HG02588 (cell line): Measurements from ENCODE around the gene ELAVL1.

Experiments
- ATAC-seq: cut with Tn5 transposase; IDR thresholded peaks from one replicate; pipeline ENCODE4 v1.9.1; 2021; ENCODE audit warnings: mild to moderate bottlenecking, moderate library complexity; ENCODE audit not compliant: unreplicated experiment

Gene ELAVL1

DNA sequence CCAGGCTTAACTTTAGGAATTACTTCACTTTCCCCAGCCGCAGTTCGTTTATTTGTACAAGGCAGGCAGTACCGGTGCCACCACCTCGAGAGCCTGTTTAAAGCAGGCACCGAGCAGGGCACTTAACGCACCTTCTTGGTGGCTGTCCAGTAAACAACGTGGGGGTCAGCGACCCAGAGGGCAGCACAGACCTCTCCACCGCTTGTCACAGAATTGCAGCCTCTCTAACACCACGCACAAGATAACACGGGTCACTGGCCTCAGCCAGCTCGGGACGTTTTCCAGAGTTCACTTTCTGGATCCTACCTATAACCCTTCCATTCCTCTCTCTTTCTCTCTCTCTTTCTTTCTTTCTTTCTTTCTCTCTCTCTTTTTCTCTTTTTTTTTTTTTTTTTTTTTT is 16.8 kb upstream of the ELAVL1 start:
- no peak for ATAC-seq

DNA sequence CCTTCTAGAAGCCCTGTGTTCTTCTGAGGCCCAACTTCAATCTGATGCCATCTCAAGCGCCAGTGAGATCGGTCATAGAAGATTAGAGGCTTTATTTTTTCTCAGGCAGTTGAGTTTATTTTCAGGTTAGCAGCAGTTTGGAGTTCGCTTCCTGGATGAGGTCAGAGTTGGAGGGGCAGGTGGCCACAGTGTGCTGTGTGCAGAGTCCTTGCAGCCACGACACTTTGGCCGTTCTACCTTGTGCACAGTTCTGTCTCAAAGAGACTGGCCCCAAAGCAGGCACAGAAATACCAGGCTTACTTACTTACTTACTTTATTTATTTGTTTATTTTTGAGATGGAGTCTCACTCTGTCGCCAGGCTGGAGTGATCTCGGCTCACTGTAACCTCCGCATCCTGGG is 15.9 kb upstream of the ELAVL1 start:
- no peak for ATAC-seq

DNA sequence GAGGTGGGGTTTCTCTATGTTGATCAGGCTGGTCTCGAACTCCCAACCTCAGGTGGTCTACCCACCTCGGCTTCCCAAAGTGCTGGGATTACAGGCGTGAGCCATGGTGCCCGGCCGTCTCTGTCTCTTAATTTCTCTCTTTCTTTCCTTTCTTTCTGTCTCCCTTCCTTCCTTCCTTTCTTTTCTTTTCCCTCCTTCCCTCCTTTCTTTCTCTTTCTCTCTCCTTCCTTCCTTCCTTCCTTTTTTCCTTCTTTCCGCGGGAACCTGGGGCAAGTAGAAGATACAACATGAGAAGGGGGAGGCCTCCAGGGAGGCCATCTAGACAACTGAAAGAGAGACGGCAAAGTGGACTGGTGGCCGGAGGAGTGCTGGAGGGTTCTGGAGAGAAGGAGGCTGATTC is 15.2 kb upstream of the ELAVL1 start:
- ATAC-seq: no peak

DNA sequence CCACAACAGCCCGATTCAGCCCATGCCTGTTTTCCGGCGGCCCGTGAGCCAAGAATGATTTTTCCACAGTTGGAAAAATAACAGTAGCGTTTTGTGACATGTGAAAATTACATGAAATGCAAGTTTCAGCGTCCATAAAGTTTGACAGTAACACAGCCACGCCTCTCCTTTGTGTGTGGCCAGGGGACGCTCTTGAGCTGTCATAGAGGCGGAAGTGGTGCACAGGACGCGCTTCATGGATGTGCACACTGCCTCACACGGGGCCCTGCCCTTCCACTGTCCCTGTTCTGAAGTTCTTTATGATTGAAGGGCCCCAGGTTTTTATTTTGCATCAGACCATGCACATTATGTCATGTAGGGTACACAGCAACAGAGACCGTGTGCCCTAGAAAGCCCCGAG is 12.4 kb upstream of the ELAVL1 start:
- no peak for ATAC-seq

DNA sequence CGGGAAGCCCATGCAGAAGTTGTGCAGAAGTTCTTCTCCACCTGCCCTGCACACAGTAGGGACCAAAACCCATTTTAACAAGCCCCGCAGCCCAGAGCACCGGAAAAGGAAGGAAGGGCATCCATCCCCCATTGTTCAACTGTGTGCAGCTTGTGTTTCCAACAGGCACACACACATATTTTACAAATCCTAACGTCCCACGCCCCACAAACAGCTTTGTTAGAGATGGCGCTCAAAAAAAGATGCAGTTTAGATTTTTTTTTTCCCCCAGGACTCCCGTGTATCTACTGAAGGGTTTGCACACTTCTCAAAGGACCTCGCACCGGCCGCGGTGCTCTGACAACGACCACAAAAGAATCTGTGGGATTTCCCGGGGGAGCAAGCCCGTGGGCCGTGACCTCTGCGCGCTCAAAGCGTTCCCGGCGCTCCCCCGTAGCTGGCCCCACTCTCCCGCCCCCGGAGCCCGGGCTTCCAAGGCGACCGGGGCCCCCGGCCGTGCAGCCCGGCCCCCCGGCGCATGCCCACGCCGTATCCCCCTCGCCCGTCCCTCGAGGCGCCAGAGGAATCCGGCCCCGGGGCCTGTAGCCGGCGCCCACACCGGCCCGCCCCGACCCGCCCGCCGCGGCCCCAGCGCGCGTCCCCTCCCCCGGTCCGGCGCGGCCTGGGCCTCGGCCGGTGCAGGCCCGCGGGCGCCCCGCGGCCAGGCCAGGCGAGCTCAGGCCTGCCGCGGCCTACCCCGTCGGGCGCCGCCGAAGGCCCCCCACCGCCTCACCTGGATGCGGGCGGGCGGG is 523 bp downstream of the ELAVL1 start:
- peak; percentile 21 for ATAC-seq

DNA sequence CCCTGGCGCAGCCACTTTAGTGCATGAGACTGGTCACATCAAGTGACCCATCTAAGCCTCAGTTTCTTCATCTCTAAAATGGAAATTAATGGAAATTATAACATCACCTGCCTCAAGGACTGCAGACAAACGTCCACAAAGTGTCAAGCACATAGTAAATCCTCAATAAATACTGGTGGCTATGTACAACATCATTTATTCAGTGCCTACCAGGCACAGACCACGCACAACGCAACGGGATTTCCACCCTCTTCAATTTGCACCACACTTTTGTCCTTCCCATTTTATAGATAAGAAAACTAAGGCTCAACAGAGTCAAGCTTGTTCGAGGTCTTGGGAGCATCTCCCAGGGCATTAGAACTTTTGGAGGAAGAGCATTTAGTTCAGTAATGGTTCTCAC is 1.4 kb downstream of the ELAVL1 start:
- no peak for ATAC-seq

DNA sequence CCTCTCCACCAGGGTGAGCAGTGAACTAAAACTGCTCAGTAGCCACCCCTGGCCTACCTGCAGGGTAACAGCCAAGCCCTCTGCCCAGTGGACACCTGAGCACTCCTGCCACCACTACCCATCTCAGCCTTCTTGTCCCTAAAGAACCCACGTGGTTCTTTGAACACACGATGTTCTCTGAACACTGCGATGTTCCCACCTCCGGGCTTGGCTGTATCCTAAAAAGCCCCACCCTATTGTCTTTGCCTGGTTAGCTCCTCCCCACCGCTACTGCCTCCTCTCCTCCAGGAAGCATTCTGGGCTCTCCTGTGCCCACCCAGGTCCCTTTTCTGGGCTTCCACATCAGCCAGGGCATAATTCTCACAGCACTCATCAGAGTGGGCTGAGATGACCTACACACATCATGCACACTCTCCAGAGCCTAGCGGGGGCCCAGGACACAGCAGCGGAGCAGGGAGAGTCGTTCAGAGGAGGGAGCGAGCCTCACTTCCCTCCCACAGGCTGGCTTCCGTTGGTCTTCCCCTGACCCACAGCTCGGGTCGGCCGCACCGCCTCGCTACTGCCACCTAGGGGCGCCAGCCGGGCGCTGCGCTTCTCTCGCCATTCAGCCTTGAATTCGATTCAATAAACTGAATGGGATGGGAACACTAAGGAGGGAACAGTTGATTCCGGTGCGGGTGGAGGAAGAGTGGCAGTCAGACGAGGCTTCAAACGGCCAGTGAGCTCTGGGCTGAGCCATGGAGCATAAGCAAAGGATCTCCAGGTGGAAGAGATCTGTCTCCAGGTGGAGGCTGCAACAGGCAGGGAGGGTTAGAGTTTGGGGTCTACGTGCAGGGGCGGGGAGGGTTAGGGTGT is 3.2 kb downstream of the ELAVL1 start:
- peak; percentile 40 for ATAC-seq

DNA sequence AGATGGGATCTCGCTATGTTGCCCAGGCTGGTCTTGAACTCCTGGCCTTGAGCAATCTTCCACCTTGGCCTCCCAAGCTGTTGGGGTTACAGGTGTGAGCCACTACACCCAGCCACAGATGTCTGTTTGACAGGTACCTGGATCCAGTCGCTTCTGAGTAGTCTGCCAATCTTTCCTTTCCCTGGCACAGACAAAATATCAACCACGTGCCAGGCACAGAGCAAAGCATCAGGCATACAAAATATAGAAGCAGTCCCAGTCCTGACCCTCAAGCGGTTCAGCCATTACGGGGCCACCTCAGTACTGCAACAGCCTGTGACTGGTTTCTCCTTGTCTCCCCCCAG is 3.8 kb downstream of the ELAVL1 start:
- ATAC-seq: no peak

DNA sequence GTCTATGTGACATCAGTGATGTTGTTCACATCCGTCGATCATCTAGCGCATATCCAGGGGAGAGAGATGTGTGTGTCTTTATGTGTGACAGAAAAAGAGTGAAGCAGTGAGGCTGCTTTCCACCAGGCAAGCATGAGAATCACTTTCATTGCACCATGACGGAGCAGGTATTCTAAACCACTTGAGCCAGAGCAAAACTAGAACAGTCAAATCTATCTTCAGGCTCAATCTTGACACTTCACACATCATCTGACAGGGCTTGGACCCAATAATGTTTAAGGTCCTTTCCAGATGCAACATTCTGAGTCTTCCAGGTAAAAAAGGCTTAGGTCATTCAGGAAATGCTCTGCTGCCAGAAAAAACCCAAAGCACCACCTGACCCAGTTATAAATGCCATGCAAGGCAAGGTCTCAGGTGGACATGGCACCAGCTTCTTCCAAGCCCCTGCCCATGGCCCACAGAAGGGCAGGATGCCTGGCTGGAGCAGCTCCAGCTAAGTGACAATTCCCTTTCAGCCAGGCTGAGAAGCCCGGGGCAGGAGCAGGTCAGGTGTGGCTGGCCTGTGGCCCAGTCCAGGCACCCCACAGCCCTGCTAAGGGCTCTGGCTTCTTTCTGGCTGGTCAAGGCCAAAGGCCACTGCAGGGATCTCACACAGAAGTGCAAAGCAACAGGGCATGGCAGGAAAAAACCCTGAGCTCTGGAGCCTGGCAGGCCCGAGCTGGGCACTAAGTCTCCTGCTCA is 5.0 kb downstream of the ELAVL1 start:
- ATAC-seq: no peak

DNA sequence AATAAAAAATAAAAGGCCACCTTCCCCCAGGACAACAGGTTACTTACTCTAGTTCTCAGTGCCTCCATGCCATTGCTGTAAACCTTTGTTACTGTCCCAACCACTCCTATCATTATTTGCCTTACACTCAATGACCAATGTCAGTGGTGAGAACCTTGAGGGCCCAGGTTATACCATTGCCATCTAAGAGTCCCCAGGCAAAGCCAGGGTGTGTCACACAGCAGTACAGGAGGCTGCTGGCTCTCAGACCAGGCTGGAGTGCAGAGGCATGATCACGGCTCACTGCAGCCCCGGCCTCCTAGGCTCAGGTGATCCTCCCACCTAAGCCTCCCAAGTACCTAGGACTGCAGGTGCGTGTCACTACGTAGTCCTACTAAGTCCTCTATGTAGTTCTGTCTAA is 6.1 kb downstream of the ELAVL1 start:
- no peak for ATAC-seq

DNA sequence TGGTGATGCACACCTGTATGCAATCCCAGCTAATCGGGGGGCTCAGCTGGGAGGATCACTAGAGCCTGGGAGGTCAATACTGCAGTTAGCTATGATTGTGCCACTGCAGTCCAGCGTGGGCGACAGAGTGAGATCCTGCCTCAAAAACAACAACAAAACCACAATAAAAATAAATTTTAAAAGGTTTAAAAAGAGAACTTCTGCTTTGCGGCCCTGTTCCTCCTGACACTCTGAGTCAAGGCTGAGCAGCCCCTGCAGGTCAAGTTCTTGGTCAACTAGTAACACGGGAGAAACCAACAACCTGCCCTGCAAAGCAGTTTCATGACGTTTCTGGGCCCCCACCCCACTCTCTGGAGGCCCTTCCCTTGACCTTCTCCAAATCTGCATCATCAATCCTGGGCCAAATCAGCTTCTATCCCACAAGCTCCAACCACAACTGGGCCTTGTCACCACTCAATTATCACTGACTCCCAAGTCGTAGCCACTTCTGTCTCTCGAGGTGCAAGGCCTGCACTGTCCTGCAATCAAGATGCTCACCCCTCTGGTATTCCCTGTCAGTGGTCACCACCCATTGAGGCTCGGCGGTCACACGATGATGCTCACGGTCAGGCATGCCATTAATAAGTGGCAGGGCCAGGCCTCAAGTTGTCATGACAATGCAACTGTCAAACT is 7.5 kb downstream of the ELAVL1 start:
- ATAC-seq: no peak

DNA sequence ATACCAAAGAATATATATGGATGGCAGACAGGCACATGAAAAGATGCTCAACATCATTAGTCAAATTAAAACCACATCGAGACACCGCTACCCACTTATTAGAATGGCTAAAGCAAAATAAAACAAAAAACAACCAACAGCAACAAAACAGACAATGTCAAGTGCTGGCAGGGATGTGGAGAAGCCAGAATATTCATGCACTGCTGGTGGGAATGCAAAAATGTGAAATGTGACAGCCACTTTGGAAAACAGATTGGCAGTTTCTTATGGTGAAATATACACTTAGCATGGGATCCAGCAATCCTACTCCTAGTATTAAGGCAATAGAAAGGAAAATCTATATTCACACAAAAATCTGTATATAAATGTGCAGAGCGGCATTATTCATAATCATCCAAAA is 8.6 kb downstream of the ELAVL1 start:
- ATAC-seq: no peak

DNA sequence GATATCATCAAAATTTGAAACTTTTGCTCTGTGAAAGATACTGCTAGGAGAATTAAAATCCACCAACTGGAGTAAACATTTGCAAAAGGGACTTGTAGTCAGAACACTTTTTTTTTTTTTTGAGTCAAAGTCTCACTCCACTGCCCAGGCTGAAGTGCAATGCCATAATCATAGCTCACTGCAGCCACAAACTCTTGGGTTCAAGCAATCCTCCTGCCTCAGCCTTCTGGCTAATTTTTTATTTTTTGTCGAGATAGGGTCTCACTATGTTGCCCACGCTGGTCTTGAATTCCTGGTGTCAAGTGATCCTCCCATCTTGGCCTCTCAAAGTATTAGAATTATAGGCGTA is 9.7 kb downstream of the ELAVL1 start:
- no peak for ATAC-seq

DNA sequence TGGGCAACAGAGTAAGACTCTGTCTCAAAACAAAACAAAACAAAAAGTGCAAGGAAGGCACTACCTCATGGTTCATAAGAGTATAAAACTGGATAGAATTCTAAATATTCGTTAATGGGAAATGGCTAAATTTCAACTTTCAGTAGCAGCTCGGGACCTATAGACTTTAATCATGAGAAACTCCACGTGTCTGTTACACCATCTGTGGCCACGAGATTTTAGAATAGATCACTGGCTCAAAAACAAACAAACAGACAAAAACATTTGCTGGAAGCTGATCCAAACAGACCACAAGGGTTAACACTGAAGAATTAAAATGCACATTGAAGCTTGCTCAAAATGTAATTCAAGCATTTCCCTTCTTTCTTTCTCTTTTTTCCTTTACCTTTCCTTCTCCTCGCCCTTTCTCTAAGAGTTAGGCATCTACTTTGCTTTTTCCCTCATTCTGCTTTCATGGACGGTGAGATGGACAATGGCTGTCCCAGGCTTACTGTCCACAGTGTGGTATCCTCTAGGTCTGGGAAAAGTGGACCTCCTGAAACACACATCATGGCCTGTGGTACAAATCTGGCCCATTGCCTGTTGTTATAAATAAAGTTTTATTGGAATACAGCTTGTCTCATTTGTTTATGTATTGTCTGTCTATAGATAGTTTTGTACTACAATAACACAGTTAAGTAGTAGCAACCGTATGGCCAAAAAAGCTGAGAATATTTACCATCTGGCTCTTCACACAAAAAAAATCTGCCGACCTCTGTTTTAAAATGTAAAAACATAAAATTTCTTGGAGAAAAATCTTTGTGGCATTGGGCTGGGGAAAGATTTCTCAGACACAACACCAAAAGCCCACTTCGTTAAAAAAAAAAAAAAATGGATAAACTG is 10.3 kb downstream of the ELAVL1 start:
- no peak for ATAC-seq

DNA sequence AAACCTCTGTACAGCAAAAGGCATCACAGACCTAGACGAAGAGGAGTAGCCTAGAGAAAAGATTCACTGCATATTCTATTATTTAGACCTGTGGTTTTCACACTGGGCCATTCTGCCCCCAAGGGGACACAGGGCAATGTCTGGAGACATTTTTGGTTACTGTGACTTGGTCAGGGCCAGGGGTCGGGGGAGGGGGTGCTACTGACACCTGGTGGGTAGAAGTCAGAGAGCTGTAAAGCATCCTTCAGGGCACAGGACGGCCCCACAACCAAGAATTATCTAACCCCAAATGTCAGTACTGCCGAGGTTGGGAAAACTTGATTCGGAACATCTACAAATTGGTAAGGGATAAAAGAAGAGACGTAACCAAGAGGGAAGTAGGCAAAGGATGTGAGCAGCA is 11.3 kb downstream of the ELAVL1 start:
- ATAC-seq: no peak

DNA sequence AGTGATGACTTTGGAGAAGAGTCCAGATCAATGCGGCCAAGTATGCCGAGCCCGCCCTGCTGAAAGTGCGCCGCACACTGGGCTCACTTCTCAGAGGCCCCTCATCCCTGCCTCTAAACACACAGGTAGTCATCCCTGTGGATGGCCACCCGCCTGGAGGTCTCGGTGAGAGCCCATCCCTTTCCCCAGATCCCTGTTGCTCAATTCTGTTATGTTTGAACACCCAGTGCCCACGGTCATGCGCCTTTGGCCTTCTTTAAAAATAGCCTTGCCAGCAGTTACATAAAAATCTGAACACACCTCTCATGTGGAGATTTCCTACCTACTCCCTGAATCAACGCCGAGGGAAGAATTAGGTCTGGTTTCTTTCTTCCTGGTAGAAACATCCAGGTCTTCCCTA is 11.9 kb downstream of the ELAVL1 start:
- no peak for ATAC-seq

DNA sequence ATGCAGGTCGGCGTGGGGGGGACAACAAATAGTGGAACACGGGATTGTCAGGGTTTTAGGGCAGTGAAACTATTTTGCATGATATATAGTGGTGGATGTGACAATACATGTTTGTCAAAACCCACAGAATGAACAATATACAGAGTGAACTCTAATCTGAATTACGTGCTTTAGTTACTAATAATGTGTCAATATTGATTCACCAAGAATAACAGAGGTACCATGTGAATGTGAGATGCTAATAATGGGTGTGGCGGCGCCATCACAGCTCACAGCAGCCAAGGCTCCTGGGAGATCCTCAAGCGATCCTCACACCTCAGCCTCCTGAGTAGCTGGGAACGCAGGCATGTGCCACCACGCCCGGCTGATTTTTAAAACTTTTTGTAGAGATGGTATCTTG is 12.9 kb downstream of the ELAVL1 start:
- no peak for ATAC-seq

DNA sequence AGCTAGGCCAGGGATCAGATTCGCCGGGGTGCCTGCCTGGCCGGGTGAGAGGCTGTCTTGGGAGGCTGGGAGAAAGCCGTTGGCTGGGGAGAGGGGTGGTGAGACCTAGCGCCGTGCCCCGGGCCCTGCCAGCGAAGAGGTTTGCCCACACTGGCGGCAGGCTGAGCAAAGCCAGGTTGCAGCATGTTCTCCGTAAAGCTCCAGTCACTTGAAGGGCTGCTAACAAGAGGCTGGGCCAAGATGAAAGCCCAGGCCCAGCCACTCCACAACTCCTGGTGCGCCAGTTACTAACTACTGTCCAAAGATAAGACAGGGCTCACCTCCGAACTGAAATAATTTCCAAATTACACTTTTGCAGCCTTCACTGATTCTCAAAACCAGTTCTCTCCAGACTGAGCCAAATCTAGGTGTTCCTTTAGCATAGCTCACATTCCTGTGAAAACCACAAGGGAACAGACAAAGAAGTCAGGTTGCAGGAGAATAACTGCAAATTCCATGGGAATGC is 16.3 kb downstream of the ELAVL1 start:
- ATAC-seq: no peak

DNA sequence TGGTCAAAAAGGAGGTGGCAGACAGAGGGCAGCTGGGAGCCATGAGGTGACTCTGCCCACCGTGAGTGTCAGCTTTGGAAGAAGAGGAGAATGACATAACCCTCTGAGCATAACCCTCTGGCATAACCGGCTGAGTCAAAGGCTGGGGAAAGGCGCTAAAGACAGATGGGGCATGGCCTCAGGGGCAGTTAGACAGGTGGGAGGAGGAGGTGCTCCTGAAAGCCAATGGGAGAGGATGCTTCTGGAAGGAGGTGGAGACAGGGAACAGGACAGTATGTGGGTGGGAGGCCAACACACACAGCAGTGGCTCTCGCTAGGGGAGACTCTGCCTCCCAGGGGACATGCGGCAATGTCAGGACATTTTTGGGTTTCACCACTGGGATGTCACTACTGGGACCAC is 17.1 kb downstream of the ELAVL1 start:
- no peak for ATAC-seq

DNA sequence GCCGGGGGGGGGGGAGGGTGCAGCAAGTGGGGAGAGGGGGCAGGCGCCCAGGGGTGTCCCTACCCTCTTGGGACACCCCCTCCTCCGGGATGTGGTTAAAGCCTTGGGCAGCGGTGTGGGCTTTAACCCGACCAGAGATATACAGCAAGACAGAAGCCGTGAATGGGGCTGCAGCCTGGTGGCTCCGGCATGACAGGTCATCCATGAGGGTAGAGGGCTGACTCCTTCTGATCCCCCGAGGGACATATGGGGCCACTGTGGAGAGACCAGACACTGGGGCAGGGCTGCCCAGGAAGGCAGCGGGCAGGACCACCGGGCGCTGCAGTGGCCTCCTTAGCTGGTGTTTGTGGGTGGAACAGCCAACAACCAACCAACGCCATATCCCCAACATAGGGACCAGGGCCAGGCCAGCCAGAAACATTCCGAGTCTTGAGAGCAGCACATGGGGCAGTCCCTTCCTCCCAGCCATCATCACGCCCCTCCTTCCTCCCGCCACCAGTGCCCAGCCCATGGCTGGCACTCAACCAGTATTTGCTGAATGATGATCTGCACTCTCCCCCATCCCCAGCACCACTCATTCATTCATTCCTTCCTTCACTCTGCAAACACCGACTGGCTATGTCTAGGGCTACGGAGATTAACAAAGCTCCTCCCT is 18.2 kb downstream of the ELAVL1 start:
- no peak for ATAC-seq
